ENCODE measurements around the gene RAB22A.

RAB22A gene

GRCh38 chr20:58392286-58392685 lies 82.8 kb downstream of the RAB22A start:
- no peak for TF ChIP-seq CTCF (IDR thresholded peaks at IDR 0.05; ENCODE audit: control insufficient read depth, insufficient read depth, low read depth, low read length, missing control alignments)
- no peak for DNase-seq (ENCODE audit: low read depth)
- no peak overlapping the region for H3K4me3 ChIP-seq (ENCODE audit: control insufficient read depth, low read depth, low read length)

- no peak overlapping the region for H3K4me3 ChIP-seq (ENCODE audit: control insufficient read depth, low read depth, low read length)
- no peak for DNase-seq (ENCODE audit: low read depth)
- no peak for TF ChIP-seq CTCF (IDR thresholded peaks at IDR 0.05; ENCODE audit: control insufficient read depth, insufficient read depth, low read depth, low read length, missing control alignments)
Measured at GRCh38 chr20:58393299-58393698, 83.8 kb downstream of the RAB22A start.

GRCh38 chr20:58394801-58395200 lies 85.3 kb downstream of the RAB22A start:
- DNase-seq (ENCODE audit: low read depth): no peak
- no peak for TF ChIP-seq CTCF (IDR thresholded peaks at IDR 0.05; ENCODE audit: control insufficient read depth, insufficient read depth, low read depth, low read length, missing control alignments)
- H3K4me3 ChIP-seq (ENCODE audit: control insufficient read depth, low read depth, low read length): no peak overlapping the region

GRCh38 chr20:58395604-58396003 lies 86.1 kb downstream of the RAB22A start:
- no peak for TF ChIP-seq CTCF (IDR thresholded peaks at IDR 0.05; ENCODE audit: control insufficient read depth, insufficient read depth, low read depth, low read length, missing control alignments)
- no peak overlapping the region for H3K4me3 ChIP-seq (ENCODE audit: control insufficient read depth, low read depth, low read length)
- DNase-seq (ENCODE audit: low read depth): no peak

- DNase-seq (ENCODE audit: low read depth): no peak
- TF ChIP-seq CTCF (IDR thresholded peaks at IDR 0.05; ENCODE audit: control insufficient read depth, insufficient read depth, low read depth, low read length, missing control alignments): no peak
- no peak overlapping the region for H3K4me3 ChIP-seq (ENCODE audit: control insufficient read depth, low read depth, low read length)
Measured at GRCh38 chr20:58397429-58397828, 87.9 kb downstream of the RAB22A start.

GRCh38 chr20:58398254-58398653 lies 88.7 kb downstream of the RAB22A start:
- TF ChIP-seq CTCF (IDR thresholded peaks at IDR 0.05; ENCODE audit: control insufficient read depth, insufficient read depth, low read depth, low read length, missing control alignments): no peak
- H3K4me3 ChIP-seq (ENCODE audit: control insufficient read depth, low read depth, low read length): no peak overlapping the region

GRCh38 chr20:58399926-58400325 lies 90.4 kb downstream of the RAB22A start:
- no peak overlapping the region for H3K4me3 ChIP-seq (ENCODE audit: control insufficient read depth, low read depth, low read length)
- DNase-seq (ENCODE audit: low read depth): no peak
- no peak for TF ChIP-seq CTCF (IDR thresholded peaks at IDR 0.05; ENCODE audit: control insufficient read depth, insufficient read depth, low read depth, low read length, missing control alignments)

More at GRCh38 chr20:58398254-58398653, 88.7 kb downstream of the RAB22A start:
- no peak for DNase-seq (ENCODE audit: low read depth)

All from AG09309 (cell line).